Ovary (tissue), 3 donors: ENCODE measurements around the gene COPE.

Experiments used
- CTCF ChIP-seq, 3 donors: fragments of 450-650 bp in 2 of 3; fragments of 200-600 bp in 1 of 3; IDR thresholded peaks; one replicate each; pipeline versions ENCODE4 v1.5.1 to v1.8.0; 2016 to 2022; ENCODE audit warnings: antibody characterized with exemption in 3 of 3, mild to moderate bottlenecking in 1 of 3
- EP300 ChIP-seq: sonication (generic); formaldehyde crosslinking; IDR thresholded peaks from one replicate; pipeline ENCODE4 v1.6.1; 2017; ENCODE audit warnings: antibody characterized with exemption
- POLR2A ChIP-seq: fragments of 450-650 bp; IDR thresholded peaks from one replicate; pipeline ENCODE4 v1.6.1; 2017; ENCODE audit warnings: antibody characterized with exemption, mild to moderate bottlenecking, moderate library complexity
- donor health status: DM: no; HTN: no; CAD: no.

- TF ChIP-seq CTCF (IDR thresholded peaks at IDR 0.05) = peak in 1 of 3 donors; percentile 23
- no peak for TF ChIP-seq EP300
- peak; percentile 91 for TF ChIP-seq POLR2A
Measured at GRCh38 chr19:18919086-18919899, at the start of gene COPE, which contains the start of gene DDX49.
